HEK293 (cell line): ENCODE measurements around the gene PRSS56.

Experiments
- ATF2 ChIP-seq: fragments of 450-650 bp; formaldehyde crosslinking; IDR thresholded peaks from 2 replicates; pipeline ENCODE4 v1.5.1; 2016; ENCODE audit warnings: missing biosample characterization, missing genetic modification characterization, low read depth
- CTCF ChIP-seq: fragments of 450-650 bp; formaldehyde crosslinking; IDR thresholded peaks from 2 replicates; pipeline ENCODE4 v1.5.1; 2016; ENCODE audit warnings: missing biosample characterization, missing genetic modification characterization
- HOXD13 ChIP-seq: sonication (generic); formaldehyde crosslinking; IDR thresholded peaks from 2 replicates; pipeline ENCODE4 v1.8.0; 2022; ENCODE audit warnings: missing genetic modification reagents, borderline replicate concordance
- SALL2 ChIP-seq: fragments of 450-650 bp; formaldehyde crosslinking; IDR thresholded peaks from 2 replicates; pipeline ENCODE4 v1.5.0; 2017; ENCODE audit warnings: missing biosample characterization, mild to moderate bottlenecking, missing genetic modification characterization, borderline replicate concordance
- SP7 ChIP-seq: fragments of 450-650 bp; formaldehyde crosslinking; IDR thresholded peaks from 2 replicates; pipeline ENCODE4 v1.5.1; 2016; ENCODE audit warnings: missing biosample characterization, missing genetic modification characterization
- TCF7L2 ChIP-seq: IDR thresholded peaks from 2 replicates; pipeline ENCODE4 v1.6.1; 2011; ENCODE audit warnings: low read depth, mild to moderate bottlenecking, inconsistent platforms, low read length, moderate library complexity, borderline replicate concordance
- ZNF138 ChIP-seq: fragments of 450-650 bp; formaldehyde crosslinking; IDR thresholded peaks from 2 replicates; pipeline ENCODE4 v1.5.1; 2016; ENCODE audit warnings: missing biosample characterization, missing genetic modification characterization, borderline replicate concordance
- ZNF174 ChIP-seq: fragments of 450-650 bp; formaldehyde crosslinking; IDR thresholded peaks from 2 replicates; pipeline ENCODE4 v1.5.0; 2017; ENCODE audit warnings: missing biosample characterization, mild to moderate bottlenecking, missing genetic modification characterization
- ZNF175 ChIP-seq: fragments of 450-650 bp; formaldehyde crosslinking; IDR thresholded peaks from 2 replicates; pipeline ENCODE4 v1.5.1; 2016; ENCODE audit warnings: missing biosample characterization, missing genetic modification characterization
- ZNF19 ChIP-seq: fragments of 450-650 bp; formaldehyde crosslinking; IDR thresholded peaks from 2 replicates; pipeline ENCODE4; 2016; ENCODE audit warnings: missing biosample characterization, missing genetic modification characterization, low read depth
- ZNF274 ChIP-seq, 2 experiments: fragments of 200-500 bp in 1 of 2; fragments of 450-650 bp in 1 of 2; sonication (Bioruptor generic) in 1 of 2; formaldehyde crosslinking in 1 of 2; IDR thresholded peaks; 2 replicates each; pipeline versions ENCODE4 v1.5.1 to v1.6.1; 2014 to 2016; ENCODE audit warnings: borderline replicate concordance in 1 of 2, inconsistent platforms in 1 of 2, low read length in 1 of 2, missing biosample characterization in 1 of 2, missing genetic modification characterization in 1 of 2
- ZNF596 ChIP-seq: fragments of 450-650 bp; IDR thresholded peaks from 2 replicates; pipeline ENCODE4 v1.5.0; 2018; ENCODE audit warnings: missing biosample characterization, mild to moderate bottlenecking, missing genetic modification characterization, moderate library complexity
- ZNF704 ChIP-seq: fragments of 450-650 bp; formaldehyde crosslinking; IDR thresholded peaks from 2 replicates; pipeline ENCODE4 v1.5.1; 2016; ENCODE audit warnings: missing biosample characterization, missing genetic modification characterization
- ZNF76 ChIP-seq: fragments of 450-650 bp; formaldehyde crosslinking; IDR thresholded peaks from 2 replicates; pipeline ENCODE4; 2016; ENCODE audit warnings: low read depth, missing biosample characterization, missing genetic modification characterization, borderline replicate concordance

GRCh38 chr2:232488097-232488711 is 32.0 kb upstream of the PRSS56 start:
- TF ChIP-seq CTCF (0 out of 2 replicates have a peak, but pooled peaks have one; percentile 21), HOXD13 (CRISPR knock-in tag) (no peak), ZNF138 (tag by site-specific recombination) (no peak), ZNF174 (tag by site-specific recombination) (no peak), ZNF76 (tag by site-specific recombination) (no peak), ZNF19 (tag by site-specific recombination) (no peak), ZNF274 (IDR thresholded peaks at IDR 0.05; ENCODE audit: low read length) (no peak), ZNF274 (tag by site-specific recombination; IDR thresholded peaks at IDR 0.05; ENCODE audit: borderline replicate concordance) (no peak), ATF2 (tag by site-specific recombination) (no peak), SP7 (tag by site-specific recombination) (no peak), ZNF704 (tag by site-specific recombination) (no peak), TCF7L2 (no peak), ZNF596 (tag by site-specific recombination) (no peak), ZNF175 (tag by site-specific recombination) (no peak), SALL2 (no peak)
